Trophoblast cell (in vitro differentiated cells and primary cell): ENCODE measurements around the gene LRRC4.

Experiments used
- DNase-seq, 2 donors: peaks; one replicate each; pipeline ENCODE4 v3.0.0-alpha.2; 2016
- H2AFZ ChIP-seq: 2 replicates; pipeline ENCODE4 v1.6.1; 2013; ENCODE audit warnings: low read length, moderate library complexity, mild to moderate bottlenecking; ENCODE audit not compliant: insufficient read depth, poor library complexity
- H2AK5ac ChIP-seq: 2 replicates; pipeline ENCODE4 v1.6.1; 2013; ENCODE audit warnings: mild to moderate bottlenecking, low read length
- H2BK120ac ChIP-seq: 2 replicates; pipeline ENCODE4 v1.6.1; 2013; ENCODE audit warnings: low read length, mild to moderate bottlenecking, moderate library complexity; ENCODE audit not compliant: insufficient read depth, poor library complexity
- H2BK12ac ChIP-seq: 2 replicates; pipeline ENCODE4 v1.6.1; 2013; ENCODE audit warnings: mild to moderate bottlenecking, low read length, moderate library complexity
- H2BK5ac ChIP-seq: 2 replicates; pipeline ENCODE4 v1.6.1; 2013; ENCODE audit warnings: low read length, low read depth, moderate library complexity, mild to moderate bottlenecking; ENCODE audit not compliant: poor library complexity
- H3K14ac ChIP-seq: 2 replicates; pipeline ENCODE4 v1.6.1; 2013; ENCODE audit warnings: mild to moderate bottlenecking, low read length
- H3K18ac ChIP-seq: 2 replicates; pipeline ENCODE4 v1.6.1; 2013; ENCODE audit warnings: mild to moderate bottlenecking, low read length
- H3K23ac ChIP-seq: 2 replicates; pipeline ENCODE4 v1.6.1; 2013; ENCODE audit warnings: low read length
- H3K27ac ChIP-seq: 2 replicates; pipeline ENCODE4 v1.5.1; 2013; ENCODE audit warnings: low read depth, mild to moderate bottlenecking, inconsistent platforms, low read length, moderate library complexity
- H3K27me3 ChIP-seq: 2 replicates; pipeline ENCODE4 v1.6.1; 2013; ENCODE audit warnings: inconsistent platforms, mild to moderate bottlenecking, low read length, moderate library complexity; ENCODE audit not compliant: insufficient read depth
- H3K36me3 ChIP-seq, 2 experiments: 1 replicate in 1 of 2; 2 replicates in 1 of 2; pipeline ENCODE4 v1.6.1; 2013; ENCODE audit warnings: low read length in 2 of 2, mild to moderate bottlenecking in 2 of 2, moderate library complexity in 1 of 2; ENCODE audit not compliant: insufficient read depth in 2 of 2, control insufficient read depth in 1 of 2
- H3K4ac ChIP-seq: 2 replicates; pipeline ENCODE4 v1.6.1; 2013; ENCODE audit warnings: low read depth, mild to moderate bottlenecking, low read length, moderate library complexity
- H3K4me1 ChIP-seq, 2 experiments: 1 replicate in 1 of 2; 2 replicates in 1 of 2; pipeline ENCODE4 v1.6.1; 2013; ENCODE audit warnings: low read length in 2 of 2, mild to moderate bottlenecking in 2 of 2, moderate library complexity in 1 of 2; ENCODE audit not compliant: insufficient read depth in 2 of 2, control insufficient read depth in 1 of 2
- H3K4me2 ChIP-seq: 2 replicates; pipeline ENCODE4 v1.6.1; 2013; ENCODE audit warnings: inconsistent platforms, mild to moderate bottlenecking, low read length, moderate library complexity
- H3K4me3 ChIP-seq: 2 replicates; pipeline ENCODE4 v1.5.1; 2013; ENCODE audit warnings: mild to moderate bottlenecking, low read depth, low read length, inconsistent platforms
- H3K79me1 ChIP-seq: one replicate; pipeline ENCODE4 v1.6.1; 2013; ENCODE audit warnings: low read length
- H3K79me2 ChIP-seq: 2 replicates; pipeline ENCODE4 v1.6.1; 2013; ENCODE audit warnings: low read length, mild to moderate bottlenecking; ENCODE audit not compliant: control insufficient read depth, insufficient read depth, poor library complexity
- H3K9ac ChIP-seq: 2 replicates; pipeline ENCODE4 v1.6.1; 2013; ENCODE audit warnings: mild to moderate bottlenecking, low read length
- H3K9me3 ChIP-seq: 2 replicates; pipeline ENCODE4 v1.6.1; 2013; ENCODE audit warnings: low read depth, mild to moderate bottlenecking, control low read depth, inconsistent platforms, low read length; ENCODE audit not compliant: insufficient read depth
- H4K12ac ChIP-seq: 2 replicates; pipeline ENCODE4 v1.6.1; 2013; ENCODE audit warnings: low read depth, mild to moderate bottlenecking, low read length, moderate library complexity
- H4K8ac ChIP-seq: 2 replicates; pipeline ENCODE4 v1.6.1; 2013; ENCODE audit warnings: low read depth, mild to moderate bottlenecking, low read length, moderate library complexity
- H4K91ac ChIP-seq: one replicate; pipeline ENCODE4 v1.6.1; 2013; ENCODE audit warnings: low read depth, mild to moderate bottlenecking, low read length, moderate library complexity
- WGBS: extraction: QIAGEN DNeasy Blood & Tissue Kit; methylation state at CpG from one replicate; pipeline ENCODE4 v1.1.7; 2013; ENCODE audit warnings: missing lambda C conversion rate; ENCODE audit not compliant: insufficient read length, insufficient coverage; ENCODE audit errors: extremely low coverage; 5-methylcytosine and 5-hydroxymethylcytosine counted together

Gene LRRC4

GRCh38 chr7:128057909-128058308 lies 26.7 kb upstream of the LRRC4 start:
- Histone ChIP-seq H3K4me2 (no peak overlapping the region), H2BK12ac (no peak overlapping the region), H2BK120ac (no peak overlapping the region), H2AFZ (no peak overlapping the region), H3K9me3 (no peaks in the 10 kb centered on the region), H3K23ac (no peak overlapping the region), H4K8ac (no peak overlapping the region), H3K4ac (no peak overlapping the region), H2AK5ac (no peak overlapping the region), H2BK5ac (no peak overlapping the region), H3K14ac (no peak overlapping the region), H3K18ac (no peak overlapping the region), H4K91ac (no peak overlapping the region), H3K79me2 (no peaks in the 10 kb centered on the region), H3K36me3 (peaks cover 4 to 6% of the 10 kb centered on the region in 2 experiments), H3K4me3 (no peak overlapping the region), H3K27ac (no peak overlapping the region), H4K12ac (no peak overlapping the region), H3K27me3 (no peaks in the 10 kb centered on the region), H3K79me1 (no peaks in the 10 kb centered on the region), H3K9ac (no peak overlapping the region), H3K4me1 (peaks cover 12 to 24% of the 10 kb centered on the region in 2 experiments)
- DNase-seq: no peak
- WGBS: no CpG with 5 or more reads among the region's 1 CpG

GRCh38 chr7:128056901-128057300 lies 25.7 kb upstream of the LRRC4 start:
- Histone ChIP-seq H4K8ac (no peak overlapping the region), H3K4me2 (no peak overlapping the region), H3K36me3 (peaks cover 4 to 6% of the 10 kb centered on the region in 2 experiments), H3K79me1 (no peaks in the 10 kb centered on the region), H4K12ac (no peak overlapping the region), H3K9ac (no peak overlapping the region), H2BK12ac (no peak overlapping the region), H3K4me1 (peaks cover 8 to 22% of the 10 kb centered on the region in 2 experiments), H3K4ac (no peak overlapping the region), H3K23ac (no peak overlapping the region), H2BK120ac (no peak overlapping the region), H3K4me3 (no peak overlapping the region), H2AK5ac (no peak overlapping the region), H2BK5ac (no peak overlapping the region), H3K79me2 (no peaks in the 10 kb centered on the region), H3K9me3 (no peaks in the 10 kb centered on the region), H2AFZ (no peak overlapping the region), H3K18ac (no peak overlapping the region), H3K27ac (no peak overlapping the region), H4K91ac (no peak overlapping the region), H3K14ac (no peak overlapping the region), H3K27me3 (no peaks in the 10 kb centered on the region)
- peak; percentile 43 to 77 for DNase-seq
- WGBS: no CpG with 5 or more reads among the region's 8 CpGs

- Histone ChIP-seq H3K27ac (no peak overlapping the region), H4K8ac (no peak overlapping the region), H3K14ac (no peak overlapping the region), H3K4ac (no peak overlapping the region), H3K27me3 (no peaks in the 10 kb centered on the region), H2BK12ac (no peak overlapping the region), H2BK5ac (no peak overlapping the region), H3K9ac (no peak overlapping the region), H3K4me3 (no peak overlapping the region), H2AFZ (no peak overlapping the region), H3K4me1 (peaks cover 4 to 10% of the 10 kb centered on the region in 2 experiments), H4K91ac (no peak overlapping the region), H3K79me2 (no peaks in the 10 kb centered on the region), H3K79me1 (no peaks in the 10 kb centered on the region), H3K4me2 (no peak overlapping the region), H3K18ac (no peak overlapping the region), H3K23ac (no peak overlapping the region), H3K9me3 (peaks cover 1% of the 10 kb centered on the region), H4K12ac (no peak overlapping the region), H2BK120ac (no peak overlapping the region), H2AK5ac (no peak overlapping the region), H3K36me3 (peaks cover 4% of the 10 kb centered on the region in 2 experiments)
- no CpG with 5 or more reads among the region's 5 CpGs for WGBS
- no peak for DNase-seq
Observed at GRCh38 chr7:128055637-128056036, 24.4 kb upstream of the LRRC4 start.

- Histone ChIP-seq H3K14ac (no peak overlapping the region), H3K18ac (no peak overlapping the region), H3K9me3 (peaks cover 1% of the 10 kb centered on the region), H3K27me3 (no peaks in the 10 kb centered on the region), H2BK5ac (no peak overlapping the region), H3K4me1 (peaks cover 4 to 8% of the 10 kb centered on the region in 2 experiments), H3K79me2 (no peaks in the 10 kb centered on the region), H4K8ac (no peak overlapping the region), H2AK5ac (no peak overlapping the region), H2AFZ (no peak overlapping the region), H4K12ac (no peak overlapping the region), H3K23ac (no peak overlapping the region), H4K91ac (no peak overlapping the region), H3K9ac (no peak overlapping the region), H3K4me3 (no peak overlapping the region), H2BK120ac (no peak overlapping the region), H3K36me3 (peaks cover 2 to 4% of the 10 kb centered on the region in 2 experiments), H3K4ac (no peak overlapping the region), H3K27ac (no peak overlapping the region), H2BK12ac (no peak overlapping the region), H3K79me1 (no peaks in the 10 kb centered on the region), H3K4me2 (no peak overlapping the region)
- no peak for DNase-seq
- no CpG with 5 or more reads among the region's 4 CpGs for WGBS
Observed at GRCh38 chr7:128054511-128054910, 23.3 kb upstream of the LRRC4 start.
